ENCODE measurements around the gene CACTIN. TPM values are rescaled to one million over a fixed set of nuclear protein-coding genes. Genes with fewer than 3 reads are reported as not detected.

Gene CACTIN
- polyA plus RNA-seq, 1 experiment, result 13.8 TPM

DNA sequence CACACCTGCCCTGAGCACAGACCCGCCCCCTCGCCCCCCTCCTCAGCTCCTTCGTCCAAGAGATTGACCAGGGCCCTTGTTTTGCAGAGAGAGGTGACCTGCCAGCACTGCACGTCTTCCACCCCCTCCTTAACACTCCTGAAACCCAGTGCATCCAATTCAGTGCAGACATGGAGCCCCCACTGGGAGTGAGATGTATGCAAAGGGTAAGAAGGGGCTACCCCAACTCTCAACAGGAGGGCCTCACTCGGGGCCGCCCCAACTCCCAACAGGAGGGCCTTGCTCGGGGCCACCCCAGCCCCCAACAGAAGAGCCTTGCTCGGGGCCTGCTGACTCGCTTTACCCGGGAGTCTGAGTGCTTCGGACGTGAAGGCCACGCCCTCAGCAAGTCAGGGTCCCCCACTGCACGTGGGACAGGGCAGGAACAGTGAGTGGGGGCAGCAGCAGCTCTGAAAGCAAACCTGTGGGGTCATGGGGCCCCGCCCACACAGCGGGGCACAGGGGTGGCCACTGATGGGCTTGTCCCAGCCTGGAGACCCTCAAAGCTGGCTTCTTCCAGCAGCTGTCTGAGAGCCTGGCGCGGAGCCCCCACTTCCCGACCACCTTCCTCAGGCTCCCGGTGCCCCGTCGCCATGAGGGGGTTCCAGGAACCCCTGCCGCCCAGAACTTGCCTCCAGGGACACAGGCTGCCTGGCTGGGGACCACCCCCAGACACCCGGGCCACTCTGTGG is 5.6 kb downstream of the CACTIN start:
- POLR2A ChIA-PET, result no interaction called here
- DNase-seq (ENCODE audit: low read depth), result no peak

DNA sequence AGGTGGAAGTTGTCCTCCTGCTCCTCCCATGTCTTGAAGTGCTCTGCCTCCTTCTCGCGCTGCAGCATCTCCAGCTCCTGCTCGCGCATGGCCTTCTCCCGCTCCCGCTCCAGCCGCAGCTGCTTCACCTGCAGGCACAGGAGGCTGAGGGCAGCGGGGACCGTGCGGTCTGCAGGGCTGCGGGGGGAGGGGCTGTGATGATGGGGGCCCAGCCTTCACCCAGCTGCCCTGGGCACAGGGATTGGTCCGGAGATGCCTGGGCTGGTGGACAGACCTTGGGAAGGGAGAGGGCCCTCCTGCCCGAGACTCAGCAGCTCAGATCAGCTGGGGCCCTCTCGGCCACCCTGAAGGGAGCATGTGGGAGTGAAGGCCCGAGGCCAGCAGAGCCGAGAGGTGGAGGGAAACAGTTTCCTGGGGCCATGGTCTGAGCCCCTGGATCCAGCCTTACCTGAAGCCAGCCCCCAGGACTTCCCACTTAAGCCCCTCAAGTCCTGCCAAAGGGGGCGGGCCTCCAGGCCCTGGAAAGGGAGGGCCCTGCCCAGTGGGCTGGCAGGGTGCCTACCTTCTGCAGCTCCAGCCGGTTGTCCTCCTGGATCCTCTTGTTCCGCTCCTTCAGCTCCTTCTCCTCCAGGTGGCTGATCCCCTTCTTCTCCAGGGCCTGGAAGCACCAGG is 6.3 kb downstream of the CACTIN start:
- Histone ChIP-seq H3K4me3 (ENCODE audit: low read depth, low read length) (no peak overlapping the region), H3K27me3 (ENCODE audit: control insufficient read depth, insufficient read depth, low read length) (no peaks in the 10 kb centered on the region), H3K36me3 (ENCODE audit: control insufficient read depth, insufficient read depth, low read length) (peaks cover 17% of the 10 kb centered on the region)
- TF ChIP-seq, protein P1, sequence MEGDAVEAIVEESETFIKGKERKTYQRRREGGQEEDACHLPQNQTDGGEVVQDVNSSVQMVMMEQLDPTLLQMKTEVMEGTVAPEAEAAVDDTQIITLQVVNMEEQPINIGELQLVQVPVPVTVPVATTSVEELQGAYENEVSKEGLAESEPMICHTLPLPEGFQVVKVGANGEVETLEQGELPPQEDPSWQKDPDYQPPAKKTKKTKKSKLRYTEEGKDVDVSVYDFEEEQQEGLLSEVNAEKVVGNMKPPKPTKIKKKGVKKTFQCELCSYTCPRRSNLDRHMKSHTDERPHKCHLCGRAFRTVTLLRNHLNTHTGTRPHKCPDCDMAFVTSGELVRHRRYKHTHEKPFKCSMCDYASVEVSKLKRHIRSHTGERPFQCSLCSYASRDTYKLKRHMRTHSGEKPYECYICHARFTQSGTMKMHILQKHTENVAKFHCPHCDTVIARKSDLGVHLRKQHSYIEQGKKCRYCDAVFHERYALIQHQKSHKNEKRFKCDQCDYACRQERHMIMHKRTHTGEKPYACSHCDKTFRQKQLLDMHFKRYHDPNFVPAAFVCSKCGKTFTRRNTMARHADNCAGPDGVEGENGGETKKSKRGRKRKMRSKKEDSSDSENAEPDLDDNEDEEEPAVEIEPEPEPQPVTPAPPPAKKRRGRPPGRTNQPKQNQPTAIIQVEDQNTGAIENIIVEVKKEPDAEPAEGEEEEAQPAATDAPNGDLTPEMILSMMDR (IDR thresholded peaks at IDR 0.05; ENCODE audit: insufficient read depth, low read depth, low read length), result no peak
- ChIA-PET CTCF (interaction anchor here (1.1 to 3.5 kb wide), 2 partner anchors 13 to 75 kb away, joined by 4 to 24 read pairs; no protein-coding TSS in a partner anchor), POLR2A (no interaction called here)
- no peak for DNase-seq (ENCODE audit: low read depth)

More for the DNA sequence above, 5.6 kb downstream of the CACTIN start:
- Histone ChIP-seq H3K4me3 (ENCODE audit: low read depth, low read length) (no peak overlapping the region), H3K36me3 (ENCODE audit: control insufficient read depth, insufficient read depth, low read length) (peaks cover 15% of the 10 kb centered on the region), H3K27me3 (ENCODE audit: control insufficient read depth, insufficient read depth, low read length) (no peaks in the 10 kb centered on the region)
- CTCF ChIA-PET, result interaction anchor here (0.6 to 3.5 kb wide), 5 partner anchors 12 to 657 kb away, joined by 3 to 24 read pairs (median 4); no protein-coding TSS in a partner anchor
- TF ChIP-seq, protein P1 (IDR thresholded peaks at IDR 0.05; ENCODE audit: insufficient read depth, low read depth, low read length), result no peak

DNA sequence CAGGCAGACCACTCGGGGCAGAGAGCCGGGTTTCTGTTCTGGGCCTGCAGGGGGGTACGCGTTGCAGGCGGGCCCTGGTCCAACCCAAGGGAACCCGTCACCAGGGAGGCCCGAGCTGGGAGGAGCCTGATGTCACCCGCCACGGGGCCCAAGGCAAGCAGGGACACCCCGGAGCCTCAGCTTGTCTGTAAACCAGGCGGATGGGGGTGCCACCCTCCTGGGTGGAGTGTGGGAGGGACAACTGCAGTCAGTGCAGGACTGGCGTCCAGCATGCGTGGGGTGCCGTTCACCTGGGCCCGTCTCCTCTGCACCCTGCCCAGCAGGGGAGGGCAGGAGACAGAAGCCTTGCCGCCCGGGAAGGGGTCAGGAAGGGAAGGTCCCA is 7.0 kb downstream of the CACTIN start:
- CTCF ChIA-PET, result interaction anchor here (2.1 to 3.5 kb wide), 2 partner anchors 75 to 77 kb away, joined by 10 to 24 read pairs; no protein-coding TSS in a partner anchor
- DNase-seq (ENCODE audit: low read depth), result no peak
- Histone ChIP-seq H3K4me3 (ENCODE audit: low read depth, low read length) (no peak overlapping the region), H3K36me3 (ENCODE audit: control insufficient read depth, insufficient read depth, low read length) (peaks cover 17% of the 10 kb centered on the region), H3K27me3 (ENCODE audit: control insufficient read depth, insufficient read depth, low read length) (no peaks in the 10 kb centered on the region)
- TF ChIP-seq, protein P1 (IDR thresholded peaks at IDR 0.05; ENCODE audit: insufficient read depth, low read depth, low read length), result no peak
- POLR2A ChIA-PET, result no interaction called here

DNA sequence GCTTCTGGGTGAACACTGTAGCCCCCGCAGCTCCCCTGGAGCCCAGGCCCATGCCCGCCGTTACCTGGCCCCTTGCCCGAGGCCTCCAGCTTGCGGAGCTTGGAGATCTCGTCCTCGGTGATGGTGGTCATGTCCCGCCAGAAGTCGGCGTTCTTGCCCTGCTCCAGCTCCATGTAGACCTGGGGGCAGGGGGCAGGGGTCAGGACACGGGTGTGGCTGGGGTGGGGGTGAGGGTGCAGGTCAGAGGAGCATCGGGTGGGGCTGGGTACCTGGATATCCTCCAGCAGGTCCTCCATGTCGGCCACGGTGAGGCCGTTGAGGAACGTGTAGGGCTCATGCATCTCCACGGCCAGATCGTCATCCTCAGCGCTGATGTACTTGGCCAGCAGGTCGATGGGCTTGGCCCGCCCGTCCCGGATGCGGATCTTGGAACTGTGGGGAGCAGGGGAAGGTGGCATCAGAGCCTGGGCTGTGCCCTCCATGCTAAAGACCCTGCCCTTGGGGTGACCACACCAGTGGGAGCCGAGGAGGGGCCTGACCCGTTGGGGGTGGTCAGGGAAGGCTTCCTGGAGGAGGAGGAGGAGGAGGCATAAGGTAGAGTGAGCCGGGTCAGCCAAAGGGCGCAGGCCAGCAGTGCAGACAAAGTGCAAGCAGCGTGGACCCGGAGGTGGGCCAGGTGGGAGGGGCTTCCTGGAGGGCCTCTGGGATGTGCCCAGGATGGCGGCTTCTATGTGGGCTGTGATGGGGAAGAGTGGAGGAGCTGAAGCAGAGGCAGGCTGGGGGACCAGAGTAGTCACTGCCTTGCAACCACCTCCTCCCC is 7.6 kb downstream of the CACTIN start:
- TF ChIP-seq, protein P1 (IDR thresholded peaks at IDR 0.05; ENCODE audit: insufficient read depth, low read depth, low read length), result no peak
- peaks cover 19% of the 10 kb centered on the region for H3K36me3 ChIP-seq (ENCODE audit: control insufficient read depth, insufficient read depth, low read length)
- H3K27me3 ChIP-seq (ENCODE audit: control insufficient read depth, insufficient read depth, low read length), result no peaks in the 10 kb centered on the region
- H3K4me3 ChIP-seq (ENCODE audit: low read depth, low read length), result no peak overlapping the region
- ChIA-PET POLR2A (no interaction called here), CTCF (interaction anchor here (0.7 to 3.5 kb wide), 7 partner anchors 10 to 314 kb away, joined by 3 to 24 read pairs (median 4); no protein-coding TSS in a partner anchor)
- DNase-seq (ENCODE audit: low read depth), result no peak
